HT-29 (cell line): ENCODE data around the gene ORAI3. TPM values are rescaled to one million over a fixed set of nuclear protein-coding genes. Genes with fewer than 3 reads are reported as not detected.

Experiments used
- small RNA-seq: library from RNA; depleted of rRNA; stranded (forward); fragments of <200 nt; gene quantifications from one replicate; pipeline ENCODE3, GENCODE V24; 2014
- total RNA-seq: library from RNA; depleted of rRNA; stranded (reverse); fragments of >200 nt; shearing (Covaris generic); gene quantifications from 2 replicates; pipeline ENCODE4 v1.2.3, GENCODE V29; 2014; rRNA removed

ORAI3 gene
- total RNA-seq, 1 experiment from 2014 or later, result 22.9 TPM

Small RNAs within 50 kb of the gene (small RNA-seq; reads per million reads assigned to genes)
- not detected for gene AC135048.1

Other genes starting within 250 kb of the ORAI3 start
- 33.2 and 46.2 TPM in 2 replicates for gene SRCAP, start 249.9 kb upstream of the ORAI3 start, total RNA-seq
- gene PHKG2, start 200.6 kb upstream of the ORAI3 start, total RNA-seq, result 58.3 and 69.5 TPM in 2 replicates
- 13.5 and 23.4 TPM in 2 replicates for gene CFAP119, start 187.0 kb upstream of the ORAI3 start, total RNA-seq
- 99.7 and 109 TPM in 2 replicates for gene RNF40, start 186.7 kb upstream of the ORAI3 start, total RNA-seq
- gene ZNF629, start 161.9 kb upstream of the ORAI3 start, total RNA-seq, result 19.8 and 21.3 TPM in 2 replicates
- 28.3 and 34.3 TPM in 2 replicates for gene BCL7C, start 55.0 kb upstream of the ORAI3 start, total RNA-seq
- not detected in 2 replicates for gene CTF1, start 52.5 kb upstream of the ORAI3 start, total RNA-seq
- gene FBXL19, start 25.5 kb upstream of the ORAI3 start, total RNA-seq, result 42.6 and 43.3 TPM in 2 replicates
- gene SETD1A, start 8.7 kb downstream of the ORAI3 start, total RNA-seq, result 7.7 and 9.8 TPM in 2 replicates
- gene HSD3B7, start 36.1 kb downstream of the ORAI3 start, total RNA-seq, result 24.7 and 28.9 TPM in 2 replicates
- not detected in 2 replicates for gene STX1B, start 61.6 kb downstream of the ORAI3 start, total RNA-seq
- 17.1 and 17.9 TPM in 2 replicates for gene STX4, start 84.5 kb downstream of the ORAI3 start, total RNA-seq
- gene ZNF668, start 125.2 kb downstream of the ORAI3 start, total RNA-seq, result 21.6 and 29.8 TPM in 2 replicates
- 18.4 and 22.0 TPM in 2 replicates for gene ZNF646, start 125.4 kb downstream of the ORAI3 start, total RNA-seq
- gene PRSS53, start 139.9 kb downstream of the ORAI3 start, total RNA-seq, result 1.3 and 3.7 TPM in 2 replicates
- 72.3 and 74.4 TPM in 2 replicates for gene VKORC1, start 145.7 kb downstream of the ORAI3 start, total RNA-seq
- gene BCKDK, start 159.3 kb downstream of the ORAI3 start, total RNA-seq, result 53.2 and 56.3 TPM in 2 replicates
- 50.1 and 55.7 TPM in 2 replicates for gene KAT8, start 168.6 kb downstream of the ORAI3 start, total RNA-seq
- gene PRSS8, start 186.7 kb downstream of the ORAI3 start, total RNA-seq, result 116 and 128 TPM in 2 replicates
- 2.3 and 4.1 TPM in 2 replicates for gene PRSS36, start 201.0 kb downstream of the ORAI3 start, total RNA-seq
- gene FUS, start 231.1 kb downstream of the ORAI3 start, total RNA-seq, result 34.0 and 36.5 TPM in 2 replicates